Endodermal cell (in vitro differentiated cells): Measurements from ENCODE around the gene CDKN1B. TPM values are rescaled to one million over a fixed set of nuclear protein-coding genes. Genes with fewer than 3 reads are reported as not detected.
A peak's percentile ranks its signal among the peaks of the same experiment; 100 is the strongest.

Experiments
- DNase-seq: peaks from one replicate; pipeline ENCODE4 v3.0.0-alpha.2; 2017
- H3K27ac ChIP-seq: 2 replicates; pipeline ENCODE4 v1.5.1; 2013; ENCODE audit warnings: mild to moderate bottlenecking, low read depth, low read length, moderate library complexity
- H3K27me3 ChIP-seq: 2 replicates; pipeline ENCODE4 v1.6.1; 2013; ENCODE audit warnings: mild to moderate bottlenecking, low read length, moderate library complexity; ENCODE audit not compliant: insufficient read depth, control insufficient read depth, poor library complexity, severe bottlenecking
- H3K36me3 ChIP-seq: 2 replicates; pipeline ENCODE4 v1.7.0; 2013; ENCODE audit warnings: mild to moderate bottlenecking, low read length, moderate library complexity; ENCODE audit not compliant: control insufficient read depth, insufficient read depth
- H3K4me1 ChIP-seq: one replicate; pipeline ENCODE4 v1.7.0; 2013; ENCODE audit warnings: low read length; ENCODE audit not compliant: control insufficient read depth, insufficient read depth
- H3K4me3 ChIP-seq: 2 replicates; pipeline ENCODE4 v1.5.1; 2013; ENCODE audit warnings: mild to moderate bottlenecking, low read length, moderate library complexity
- H3K9ac ChIP-seq: 2 replicates; pipeline ENCODE4 v1.6.1; 2013; ENCODE audit warnings: mild to moderate bottlenecking, low read length, moderate library complexity; ENCODE audit not compliant: poor library complexity, severe bottlenecking; ENCODE audit errors: extremely low read depth
- H3K9me3 ChIP-seq: 2 replicates; pipeline ENCODE4 v1.6.1; 2013; ENCODE audit warnings: mild to moderate bottlenecking, low read length, moderate library complexity; ENCODE audit not compliant: control insufficient read depth
- H3K27ac Mint-ChIP-seq: 2 replicates; pipeline ENCODE4 v1.8.0; 2020; ENCODE audit warnings: mixed read lengths
- H3K27me3 Mint-ChIP-seq: 2 replicates; pipeline ENCODE4 v1.8.0; 2021; ENCODE audit warnings: mild to moderate bottlenecking, mixed read lengths; ENCODE audit not compliant: insufficient read depth
- H3K36me3 Mint-ChIP-seq: 2 replicates; pipeline ENCODE4 v1.8.0; 2020; ENCODE audit warnings: low read depth, mixed read lengths
- H3K4me1 Mint-ChIP-seq: 2 replicates; pipeline ENCODE4 v1.8.0; 2020; ENCODE audit warnings: mixed read lengths
- H3K4me3 Mint-ChIP-seq: 2 replicates; pipeline ENCODE4 v1.8.0; 2020; ENCODE audit warnings: mild to moderate bottlenecking, moderate library complexity, mixed read lengths
- H3K9me3 Mint-ChIP-seq: 2 replicates; pipeline ENCODE4 v1.8.0; 2020; ENCODE audit warnings: mild to moderate bottlenecking, mixed read lengths
- CTCF ChIP-seq: fragments of 200-600 bp; sonication (generic); conservative IDR thresholded peaks from 2 replicates; pipeline ENCODE4 v1.5.0; 2021; ENCODE audit warnings: antibody characterized with exemption, mild to moderate bottlenecking
- WGBS, 2 experiments: methylation state at CpG; one replicate each; pipeline versions ENCODE4 v1.1.5 to v1.1.7; 2013; ENCODE audit warnings: missing lambda C conversion rate in 2 of 2, mixed read lengths in 1 of 2; ENCODE audit not compliant: insufficient coverage in 1 of 2, insufficient read length in 1 of 2; 5-methylcytosine and 5-hydroxymethylcytosine counted together
- total RNA-seq, 2 donors: library from RNA; stranded (reverse); fragmentation: NEBNext Ultra II Directional in 1 of 2; extraction: Animal tissue kit (Norgen Biotek cat#: 25700) in 1 of 2; gene quantifications; 2 replicates in 1 of 2; 3 replicates in 1 of 2; pipeline ENCODE4 v1.2.1, GENCODE V29; 2021

CDKN1B gene
- total RNA-seq, 2 donors from 2014 or later = 40.1 to 63.9 TPM

- Mint-ChIP-seq H3K4me3 (peak overlapping the region; percentile 92), H3K36me3 (peaks cover 33% of the 10 kb centered on the region), H3K27ac (peak overlapping the region; percentile 99), H3K27me3 (peaks cover 16% of the 10 kb centered on the region), H3K4me1 (peaks cover 40% of the 10 kb centered on the region), H3K9me3 (no peaks in the 10 kb centered on the region)
- no peak for TF ChIP-seq CTCF
- Histone ChIP-seq H3K9me3 (no peaks in the 10 kb centered on the region), H3K27ac (peak overlapping the region; percentile 97), H3K9ac (peak overlapping the region; percentile 58), H3K4me1 (peaks cover 6% of the 10 kb centered on the region), H3K4me3 (peak overlapping the region; percentile 99), H3K36me3 (peaks cover 35% of the 10 kb centered on the region), H3K27me3 (no peaks in the 10 kb centered on the region)
- 0 to 1% methylated on average over 1 to 46 of the region's 46 CpGs for WGBS, 2 experiments
- no peak for DNase-seq
Measured at GRCh38 chr12:12724421-12725085, 7.4 kb downstream of the CDKN1B start.

- Mint-ChIP-seq H3K36me3 (peaks cover 29% of the 10 kb centered on the region), H3K27ac (peak overlapping the region; percentile 99), H3K4me1 (peaks cover 35% of the 10 kb centered on the region), H3K9me3 (no peaks in the 10 kb centered on the region), H3K27me3 (peaks cover 16% of the 10 kb centered on the region), H3K4me3 (peak overlapping the region; percentile 92)
- 0 to 1% methylated on average over 14 to 81 of the region's 93 CpGs for WGBS, 2 experiments
- Histone ChIP-seq H3K27ac (peak overlapping the region; percentile 97), H3K9ac (peak overlapping the region; percentile 58), H3K9me3 (no peaks in the 10 kb centered on the region), H3K4me3 (peak overlapping the region; percentile 99), H3K27me3 (no peaks in the 10 kb centered on the region), H3K36me3 (peaks cover 31% of the 10 kb centered on the region), H3K4me1 (peaks cover 6% of the 10 kb centered on the region)
- peak; percentile 96 for DNase-seq
- TF ChIP-seq CTCF = peak; percentile 34
Measured at GRCh38 chr12:12725086-12725955, 8.2 kb downstream of the CDKN1B start.

GRCh38 chr12:12725956-12726554 is 8.9 kb downstream of the CDKN1B start:
- no peaks in the 10 kb centered on the region for H3K9me3 Mint-ChIP-seq
- no peak for TF ChIP-seq CTCF
- peak overlapping the region; percentile 99 for H3K27ac Mint-ChIP-seq
- no peaks in the 10 kb centered on the region for H3K9me3 ChIP-seq
- H3K36me3 Mint-ChIP-seq = peaks cover 21% of the 10 kb centered on the region
- peaks cover 27% of the 10 kb centered on the region for H3K4me1 Mint-ChIP-seq
- peaks cover 16% of the 10 kb centered on the region for H3K27me3 Mint-ChIP-seq
- peaks cover 24% of the 10 kb centered on the region for H3K36me3 ChIP-seq
- 3 to 7% methylated on average over 3 to 22 of the region's 26 CpGs for WGBS, 2 experiments
- H3K27me3 ChIP-seq = no peaks in the 10 kb centered on the region
- peak overlapping the region; percentile 97 for H3K27ac ChIP-seq
- peak overlapping the region; percentile 58 for H3K9ac ChIP-seq
- peak overlapping the region; percentile 99 for H3K4me3 ChIP-seq
- H3K4me3 Mint-ChIP-seq = peak overlapping the region; percentile 92
- no peak for DNase-seq
- H3K4me1 ChIP-seq = peaks cover 6% of the 10 kb centered on the region
